ENCODE measurements around the gene USP22.

The USP22 gene

GRCh38 chr17:21028192-21028591 is 14.6 kb downstream of the USP22 start:
- no peak overlapping the region for H3K27ac ChIP-seq

GRCh38 chr17:21027031-21027430 is 15.8 kb downstream of the USP22 start:
- no peak overlapping the region for H3K27ac ChIP-seq
- TF ChIP-seq CTCF (IDR thresholded peaks at IDR 0.05): no peak
- no peak for TF ChIP-seq ZFX (IDR thresholded peaks at IDR 0.05; ENCODE audit: borderline replicate concordance)

More at GRCh38 chr17:21028192-21028591, 14.6 kb downstream of the USP22 start:
- TF ChIP-seq ZFX (IDR thresholded peaks at IDR 0.05; ENCODE audit: borderline replicate concordance) (no peak), CTCF (IDR thresholded peaks at IDR 0.05) (no peak)

- no peak overlapping the region for H3K27ac ChIP-seq
- TF ChIP-seq ZFX (IDR thresholded peaks at IDR 0.05; ENCODE audit: borderline replicate concordance) (no peak), CTCF (IDR thresholded peaks at IDR 0.05) (no peak)
These were observed 17.4 kb downstream of the USP22 start for GRCh38 chr17:21025451-21025850.

- no peak overlapping the region for H3K27ac ChIP-seq
- no peak for TF ChIP-seq CTCF (IDR thresholded peaks at IDR 0.05)
- no peak for TF ChIP-seq ZFX (IDR thresholded peaks at IDR 0.05; ENCODE audit: borderline replicate concordance)
These were observed 18.8 kb downstream of the USP22 start for GRCh38 chr17:21024024-21024423.

GRCh38 chr17:21021208-21021803 is 21.5 kb downstream of the USP22 start:
- H3K27ac ChIP-seq: no peak overlapping the region
- no peak for TF ChIP-seq CTCF (IDR thresholded peaks at IDR 0.05)
- TF ChIP-seq ZFX (IDR thresholded peaks at IDR 0.05; ENCODE audit: borderline replicate concordance): no peak

GRCh38 chr17:21020622-21021021 is 22.2 kb downstream of the USP22 start:
- no peak overlapping the region for H3K27ac ChIP-seq
- TF ChIP-seq ZFX (IDR thresholded peaks at IDR 0.05; ENCODE audit: borderline replicate concordance): no peak
- TF ChIP-seq CTCF (IDR thresholded peaks at IDR 0.05): no peak

GRCh38 chr17:21019976-21020586 is 22.7 kb downstream of the USP22 start:
- no peak overlapping the region for H3K27ac ChIP-seq

More at GRCh38 chr17:21019976-21020586, 22.7 kb downstream of the USP22 start:
- TF ChIP-seq CTCF (IDR thresholded peaks at IDR 0.05) (peak; percentile 53), ZFX (IDR thresholded peaks at IDR 0.05; ENCODE audit: borderline replicate concordance) (no peak)

Data from 22Rv1 (cell line).